IMR-90 (cell line): Measurements from ENCODE around the gene USP12. TPM values are rescaled to one million over a fixed set of nuclear protein-coding genes. Genes with fewer than 3 reads are reported as not detected.

Source experiments
- ATAC-seq: fragments of 200-7000 bp; cut with Tn5 transposase; 2 replicates; pipeline ENCODE4 v1.9.1; 2020; ENCODE audit warnings: low read depth, mild to moderate bottlenecking, moderate library complexity
- BruUV-seq: library from RNA; stranded (reverse); fragments of 400-500 nt; replicated peaks from 2 replicates; lab custom pipeline; 2021; lab: Mats Ljungman, UMichigan
- CTCF ChIA-PET: fragments of 300-600 bp; formaldehyde crosslinking; extraction: SDS; loops from one replicate; lab custom pipeline; 2021; ENCODE audit warnings: antibody characterized with exemption; lab: Yijun Ruan, JAX
- POLR2A ChIA-PET: fragments of 300-600 bp; sonication (Branson Sonifier 250); formaldehyde crosslinking; loops from one replicate; lab custom pipeline; 2022; ENCODE audit warnings: antibody characterized with exemption; ENCODE audit not compliant: unreplicated experiment; lab: Charles Lee
- DNase-seq: peaks from one replicate; pipeline ENCODE4 v3.0.0; 2013
- H2AFZ ChIP-seq: replicated peaks from 2 replicates; pipeline ENCODE3; 2013; ENCODE audit warnings: low read length, mild to moderate bottlenecking; ENCODE audit not compliant: poor library complexity
- H2AK5ac ChIP-seq: 2 replicates; pipeline ENCODE4 v1.6.1; 2013; ENCODE audit warnings: low read depth, low read length, inconsistent platforms
- H2AK9ac ChIP-seq: replicated peaks from 2 replicates; pipeline ENCODE3; 2013; ENCODE audit warnings: mild to moderate bottlenecking, low read depth, low read length, moderate library complexity; ENCODE audit not compliant: poor library complexity
- H2BK120ac ChIP-seq: 2 replicates; pipeline ENCODE4 v1.6.1; 2013; ENCODE audit warnings: low read depth, low read length, inconsistent platforms
- H2BK15ac ChIP-seq: 3 replicates; pipeline ENCODE4 v1.6.1; 2013; ENCODE audit warnings: low read depth, low read length, inconsistent platforms
- H2BK20ac ChIP-seq: 2 replicates; pipeline ENCODE4 v1.6.1; 2013; ENCODE audit warnings: low read depth, mild to moderate bottlenecking, inconsistent platforms, low read length, moderate library complexity
- H2BK5ac ChIP-seq: 2 replicates; pipeline ENCODE4 v1.6.1; 2013; ENCODE audit warnings: mild to moderate bottlenecking, low read depth, low read length, inconsistent platforms; ENCODE audit not compliant: poor library complexity, severe bottlenecking
- H3K14ac ChIP-seq: replicated peaks from 2 replicates; pipeline ENCODE4 v1.6.1; 2013; ENCODE audit warnings: low read depth, low read length, inconsistent platforms
- H3K18ac ChIP-seq: 2 replicates; pipeline ENCODE4 v1.6.1; 2013; ENCODE audit warnings: low read depth, low read length, control low read depth
- H3K23ac ChIP-seq: 2 replicates; pipeline ENCODE4 v1.6.1; 2013; ENCODE audit warnings: low read depth, low read length, inconsistent platforms
- H3K27ac ChIP-seq: 2 replicates; pipeline ENCODE4 v1.5.1; 2013; ENCODE audit warnings: mild to moderate bottlenecking, control low read depth, low read length; ENCODE audit not compliant: insufficient read depth
- H3K27me3 ChIP-seq: 2 replicates; pipeline ENCODE4 v1.6.1; 2013; ENCODE audit warnings: low read length; ENCODE audit not compliant: control insufficient read depth, insufficient read depth
- H3K36me3 ChIP-seq: 2 replicates; pipeline ENCODE4 v1.6.1; 2013; ENCODE audit warnings: low read length, mixed read lengths; ENCODE audit not compliant: control insufficient read depth, insufficient read depth
- H3K4ac ChIP-seq: 2 replicates; pipeline ENCODE4 v1.6.1; 2013; ENCODE audit warnings: low read depth, low read length, inconsistent platforms
- H3K4me1 ChIP-seq: 2 replicates; pipeline ENCODE4 v1.6.1; 2013; ENCODE audit warnings: low read length, mixed read lengths; ENCODE audit not compliant: control insufficient read depth, insufficient read depth
- H3K4me2 ChIP-seq: 2 replicates; pipeline ENCODE4 v1.6.1; 2013; ENCODE audit warnings: low read depth, mild to moderate bottlenecking, control low read depth, low read length, moderate library complexity
- H3K4me3 ChIP-seq: 2 replicates; pipeline ENCODE4 v1.5.1; 2013; ENCODE audit warnings: low read depth, mild to moderate bottlenecking, control low read depth, low read length, moderate library complexity; ENCODE audit not compliant: insufficient read depth
- H3K56ac ChIP-seq: 2 replicates; pipeline ENCODE4 v1.6.1; 2013; ENCODE audit warnings: low read length, inconsistent platforms; ENCODE audit not compliant: insufficient read depth; ENCODE audit errors: extremely low read depth
- H3K79me1 ChIP-seq, 2 experiments: 2 replicates each; pipeline ENCODE4 v1.6.1; 2013; ENCODE audit warnings: low read length in 2 of 2, inconsistent platforms in 1 of 2, low read depth in 1 of 2
- H3K9ac ChIP-seq: 2 replicates; pipeline ENCODE4 v1.6.1; 2013; ENCODE audit warnings: low read depth, low read length, control low read depth
- H3K9me1 ChIP-seq: 2 replicates; pipeline ENCODE4 v1.6.1; 2013; ENCODE audit warnings: low read length, inconsistent platforms; ENCODE audit not compliant: insufficient read depth
- H3K9me3 ChIP-seq: 2 replicates; pipeline ENCODE4 v1.6.1; 2013; ENCODE audit warnings: low read length; ENCODE audit not compliant: control insufficient read depth, insufficient read depth
- H4K20me1 ChIP-seq: 2 replicates; pipeline ENCODE4 v1.6.1; 2013; ENCODE audit warnings: low read length, inconsistent platforms; ENCODE audit not compliant: insufficient read depth
- H4K5ac ChIP-seq: 2 replicates; pipeline ENCODE4 v1.6.1; 2013; ENCODE audit warnings: mild to moderate bottlenecking, low read depth, low read length, control low read depth
- H4K8ac ChIP-seq, 2 experiments: 2 replicates each; pipeline ENCODE4 v1.6.1; 2013; ENCODE audit warnings: low read depth in 2 of 2, low read length in 2 of 2, control low read depth in 1 of 2, inconsistent platforms in 1 of 2
- H4K91ac ChIP-seq: 2 replicates; pipeline ENCODE4 v1.6.1; 2013; ENCODE audit warnings: low read depth, low read length, inconsistent platforms; ENCODE audit not compliant: insufficient read depth
- MAFK ChIP-seq: IDR thresholded peaks from 2 replicates; pipeline ENCODE4 v1.6.1; 2012; ENCODE audit warnings: low read depth, low read length, improper control_type of control experiment
- NFE2L2 ChIP-seq: fragments of 150-350 bp; IDR thresholded peaks from 2 replicates; pipeline ENCODE4 v1.6.1; 2016; ENCODE audit warnings: low read depth, mild to moderate bottlenecking, low read length
- POLR2A ChIP-seq: IDR thresholded peaks from 2 replicates; pipeline ENCODE4 v1.6.1; 2012; ENCODE audit warnings: mild to moderate bottlenecking, low read depth, low read length
- RAD21 ChIP-seq: IDR thresholded peaks from 2 replicates; pipeline ENCODE4 v1.6.1; 2012; ENCODE audit warnings: low read length, improper control_type of control experiment
- RCOR1 ChIP-seq: IDR thresholded peaks from 2 replicates; pipeline ENCODE4 v1.6.1; 2012; ENCODE audit warnings: mild to moderate bottlenecking, low read length, improper control_type of control experiment; ENCODE audit not compliant: insufficient replicate concordance
- WGBS, 2 experiments: methylation state at CpG; one replicate each; pipeline versions ENCODE4 v1.1.5 to v1.1.7; 2013; ENCODE audit warnings: missing lambda C conversion rate in 2 of 2; ENCODE audit not compliant: insufficient read length in 1 of 2; ENCODE audit errors: extremely low coverage in 2 of 2; 5-methylcytosine and 5-hydroxymethylcytosine counted together
- dilution Hi-C: fragments of 300-500 bp; cut with HindIII; formaldehyde crosslinking; loops from one replicate; pipeline ENCODE4 v1.14.3; 2018; ENCODE audit warnings: low sequenced_read_pairs; ENCODE audit not compliant: unreplicated experiment
- in situ Hi-C: fragments of 300-500 bp; cut with MboI; formaldehyde crosslinking; loops from 3 replicates; pipeline ENCODE4 v1.14.3; 2019; ENCODE audit warnings: low sequenced_read_pairs, inconsistent platforms, mixed read lengths
- intact Hi-C: fragments of 100-400 bp; cut with micrococcal nuclease; formaldehyde crosslinking; loops from 2 replicates; pipeline ENCODE4 v1.10.0; 2022
- polyA plus RNA-seq, 3 experiments: library from polyadenylated mRNA; depleted of rRNA; stranded (reverse); fragments of >200 nt; gene quantifications; 2 replicates each; pipeline ENCODE4 v1.2.3, GENCODE V29; 2012; ENCODE audit warnings: low replicate concordance in 1 of 3
- total RNA-seq: library from RNA; depleted of rRNA; stranded (reverse); fragments of >200 nt; gene quantifications from 2 replicates; pipeline ENCODE4 v1.2.3, GENCODE V29; 2012
- TF ChIP-seq, protein P1 (sequence below): fragments of 150-350 bp; IDR thresholded peaks from 2 replicates; pipeline ENCODE4 v1.6.1; 2017; ENCODE audit warnings: mild to moderate bottlenecking, antibody characterized with exemption, low read length, low read depth

The USP12 gene
- total and polyA plus RNA-seq, 2 of the 4 experiments (the other 2 are of a cell fraction) = 11.8 to 16.5 TPM

DNA sequence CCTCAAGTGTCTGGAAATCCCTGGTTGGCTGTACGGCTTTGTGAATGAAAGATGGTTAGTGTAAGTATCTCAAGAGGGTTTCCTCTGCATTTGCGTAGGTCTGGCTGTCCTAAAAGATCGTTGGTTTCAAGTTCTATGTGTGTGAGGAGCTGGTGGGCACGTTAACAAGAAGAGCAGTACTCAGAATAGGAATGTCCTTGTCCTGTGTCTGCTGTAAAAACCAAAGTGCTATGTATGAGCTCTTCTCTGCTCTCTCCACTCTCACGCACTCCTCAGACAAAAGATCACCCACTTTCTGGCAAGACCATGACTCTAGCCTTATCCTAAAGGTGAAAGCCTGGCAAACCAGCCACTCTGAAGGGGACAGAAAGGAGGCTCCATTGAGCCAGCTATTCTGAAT lies 39.1 kb downstream of the USP12 start:
- Histone ChIP-seq H3K23ac (no peak overlapping the region), H3K27ac (no peak overlapping the region), H3K36me3 (0 out of 2 replicates have a peak, but pooled peaks cover 2% of the 10 kb centered on the region), H2BK120ac (no peak overlapping the region), H3K9me3 (peaks cover 3% of the 10 kb centered on the region; the same call in 1 of the 2 replicates), H2BK5ac (no peak overlapping the region), H3K4me1 (peaks cover 16% of the 10 kb centered on the region), H3K4me3 (no peak overlapping the region), H4K8ac (no peak overlapping the region), H3K18ac (no peak overlapping the region), H3K9me1 (peaks cover 8% of the 10 kb centered on the region), H3K14ac (no peak overlapping the region), H4K20me1 (peaks cover 55% of the 10 kb centered on the region), H4K91ac (no peak overlapping the region), H3K79me1 (peaks cover 22 to 76% of the 10 kb centered on the region in 2 experiments), H2BK20ac (no peak overlapping the region), H3K27me3 (no peaks in the 10 kb centered on the region), H2BK15ac (no peak overlapping the region), H2AK9ac (no peak overlapping the region), H2AFZ (no peak overlapping the region), H3K56ac (no peak overlapping the region), H3K9ac (no peak overlapping the region), H4K5ac (no peak overlapping the region), H2AK5ac (no peak overlapping the region), H3K4me2 (no peak overlapping the region), H3K4ac (no peak overlapping the region)
- CTCF ChIA-PET = no interaction called here
- TF ChIP-seq MAFK (no peak), RCOR1 (no peak), POLR2A (no peak), NFE2L2 (no peak), RAD21 (no peak)
- TF ChIP-seq, protein P1, sequence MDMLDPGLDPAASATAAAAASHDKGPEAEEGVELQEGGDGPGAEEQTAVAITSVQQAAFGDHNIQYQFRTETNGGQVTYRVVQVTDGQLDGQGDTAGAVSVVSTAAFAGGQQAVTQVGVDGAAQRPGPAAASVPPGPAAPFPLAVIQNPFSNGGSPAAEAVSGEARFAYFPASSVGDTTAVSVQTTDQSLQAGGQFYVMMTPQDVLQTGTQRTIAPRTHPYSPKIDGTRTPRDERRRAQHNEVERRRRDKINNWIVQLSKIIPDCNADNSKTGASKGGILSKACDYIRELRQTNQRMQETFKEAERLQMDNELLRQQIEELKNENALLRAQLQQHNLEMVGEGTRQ = no peak
- in situ Hi-C loops (no loop called here), intact Hi-C loops (loop anchor here (5.0 kb wide), 1 partner anchor 35 kb away; no protein-coding TSS in a partner anchor), dilution Hi-C loops (no loop called here)
- ATAC-seq = no peak
- POLR2A ChIA-PET = no interaction called here
- DNase-seq = no peak
- no TSS peak for BruUV-seq
- 100% methylated on average over 2 of the region's 5 CpGs; no CpG with 5 or more reads in 1 of the 2 experiments for whole genome bisulfite sequencing, 2 experiments
